Effector CD8-positive, alpha-beta T cell (primary cell): ENCODE results near the gene PCOLCE2.
"Not testable (repeated sequence)": the region's sequence is repeated elsewhere in the genome, so short reads cannot be mapped to it uniquely, and the experiment has no call there.

Experiments
- DNase-seq: peaks from one replicate; lab custom pipeline; 2025; lab: John Stamatoyannopoulos, UW

Gene PCOLCE2

DNA sequence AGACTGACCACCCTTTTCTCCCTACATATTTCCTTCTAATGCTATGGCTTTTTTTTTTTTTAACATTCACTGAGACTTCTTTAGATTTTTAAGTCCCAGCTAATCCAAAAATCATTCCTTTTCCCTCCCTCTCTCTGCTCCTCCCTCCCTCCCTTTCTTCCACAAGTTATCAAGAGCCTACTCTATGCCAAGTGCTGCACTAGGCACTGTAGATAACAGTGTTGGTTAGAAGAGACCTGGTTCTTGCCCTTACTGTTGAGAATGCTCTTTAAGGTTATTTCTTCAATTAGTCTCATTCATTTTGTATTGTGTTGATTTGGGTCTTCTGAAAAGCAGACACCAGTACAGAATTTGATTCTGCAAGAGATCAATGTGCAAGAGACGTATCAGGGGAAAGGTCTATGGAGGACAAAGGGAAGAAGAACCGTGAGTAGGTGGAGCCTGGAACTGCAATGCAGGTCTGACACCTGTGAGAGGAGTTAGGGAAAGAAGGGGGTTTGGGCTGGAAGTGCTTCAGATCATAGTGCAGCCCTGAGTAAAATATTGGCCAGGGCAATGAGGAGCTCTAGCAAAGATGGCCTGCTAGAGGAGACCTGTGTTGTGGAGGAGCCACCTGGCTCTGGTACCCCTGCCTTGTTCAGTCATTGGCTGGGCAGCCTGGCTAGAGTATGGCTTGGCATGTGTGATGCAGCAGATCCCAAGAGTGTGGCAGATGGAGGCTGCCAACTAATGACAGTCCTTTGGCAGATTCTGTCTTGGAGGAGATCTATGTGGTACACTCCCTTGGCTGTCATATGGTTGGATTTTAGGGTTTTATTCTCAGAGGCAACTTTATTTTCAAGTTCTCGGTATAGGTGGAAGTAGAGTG, 9.7 kb upstream of the PCOLCE2 start:
- DNase-seq = no peak

DNA sequence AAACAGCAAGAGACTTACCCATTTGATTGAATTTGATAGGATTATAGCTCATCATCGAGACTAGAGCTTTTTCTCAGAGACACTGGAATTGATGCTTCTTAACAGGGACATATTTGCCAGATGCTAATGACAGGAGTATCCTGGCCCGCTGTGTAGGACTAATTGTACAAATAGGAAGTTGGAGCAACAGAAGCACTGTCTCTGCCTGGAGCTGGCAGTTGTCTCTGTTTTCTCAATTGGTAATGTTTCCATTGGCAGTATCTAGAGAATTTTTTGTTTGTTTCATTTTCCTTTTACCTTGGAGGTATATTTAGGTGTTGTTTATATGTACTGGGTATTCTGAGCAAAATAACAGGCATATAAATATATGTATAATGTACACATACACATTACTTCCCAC, 8.9 kb upstream of the PCOLCE2 start:
- DNase-seq = no peak

DNA sequence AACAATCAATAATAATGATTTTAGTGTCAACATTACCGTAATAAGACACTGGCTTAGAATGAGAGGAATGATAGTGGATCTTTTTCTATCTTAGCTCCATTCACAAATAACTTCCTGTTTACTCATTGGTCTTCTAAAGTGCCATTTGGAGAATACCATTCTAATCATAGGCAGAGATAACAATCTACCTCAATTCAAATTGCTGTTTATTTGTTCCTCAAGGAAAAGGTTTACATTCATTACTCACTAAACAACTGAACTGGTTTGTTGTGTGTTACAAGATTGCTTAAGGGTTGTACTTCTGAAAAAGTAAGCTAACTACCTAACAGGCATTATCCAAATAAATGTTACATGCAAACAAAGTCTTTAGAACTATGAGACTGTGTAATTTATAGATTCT, 8.1 kb upstream of the PCOLCE2 start:
- no peak for DNase-seq

DNA sequence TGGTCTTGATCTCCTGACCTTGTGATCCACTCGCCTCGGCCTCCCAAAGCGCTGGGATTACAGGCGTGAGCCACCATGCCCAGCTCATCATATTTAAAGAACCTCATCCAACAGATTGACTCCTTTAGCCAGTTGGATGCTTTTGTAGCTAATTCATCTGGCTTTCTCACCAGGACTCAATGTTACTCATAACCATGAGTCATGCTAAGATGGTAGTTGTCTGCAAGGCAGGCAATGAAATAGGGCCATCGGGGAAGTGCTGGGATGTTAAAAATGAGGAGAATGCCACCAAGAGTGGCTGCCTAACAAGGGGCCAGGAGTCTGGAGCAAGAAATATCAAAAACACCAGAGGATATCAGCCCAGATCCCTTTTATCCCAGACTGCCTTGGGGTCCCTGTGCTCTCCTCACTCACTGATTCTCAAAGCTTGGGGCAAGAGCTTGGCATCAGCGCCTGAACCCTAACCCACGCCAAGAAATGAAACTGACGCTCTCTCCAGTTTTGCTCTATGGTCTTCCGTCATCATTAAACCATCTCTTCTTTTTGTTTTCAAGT, 7.4 kb upstream of the PCOLCE2 start:
- no peak for DNase-seq

DNA sequence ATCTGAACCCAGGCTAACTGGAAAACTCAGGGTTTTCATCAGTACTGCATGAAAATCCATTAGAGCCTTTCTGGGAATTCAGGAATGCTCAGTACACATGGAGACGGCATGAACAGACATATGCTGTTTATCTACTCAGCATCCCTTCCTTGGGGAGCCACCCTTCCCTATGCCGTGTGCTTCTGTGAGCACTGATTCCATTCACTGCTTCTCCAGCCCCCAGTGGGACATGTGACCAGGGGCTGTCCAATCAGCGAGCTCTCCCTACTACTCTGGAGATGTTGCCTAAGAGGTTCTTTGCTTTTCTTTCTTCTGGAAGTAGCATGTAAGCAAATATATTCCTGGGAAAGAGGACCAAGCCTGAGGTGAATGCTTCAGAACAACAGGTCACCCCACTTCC, 5.6 kb upstream of the PCOLCE2 start:
- no peak for DNase-seq

DNA sequence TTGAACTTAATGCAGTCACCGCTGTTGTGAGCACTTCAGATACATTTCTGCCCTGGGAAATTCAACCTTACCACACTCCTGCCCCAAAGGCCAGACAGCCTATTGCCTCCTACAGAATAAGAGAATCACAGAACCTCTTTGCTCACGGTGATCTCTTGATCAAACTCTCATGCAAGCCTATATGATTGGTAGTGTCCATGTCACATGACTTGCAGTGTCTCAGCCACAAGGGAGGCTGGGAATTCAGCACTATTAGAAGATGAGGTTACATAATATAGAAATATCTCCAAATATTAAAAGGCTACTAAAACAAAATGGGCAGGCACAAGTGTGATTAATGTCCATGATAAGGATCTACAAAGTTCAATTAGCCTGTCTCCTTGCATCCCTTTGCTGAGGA, 3.8 kb upstream of the PCOLCE2 start:
- no peak for DNase-seq

DNA sequence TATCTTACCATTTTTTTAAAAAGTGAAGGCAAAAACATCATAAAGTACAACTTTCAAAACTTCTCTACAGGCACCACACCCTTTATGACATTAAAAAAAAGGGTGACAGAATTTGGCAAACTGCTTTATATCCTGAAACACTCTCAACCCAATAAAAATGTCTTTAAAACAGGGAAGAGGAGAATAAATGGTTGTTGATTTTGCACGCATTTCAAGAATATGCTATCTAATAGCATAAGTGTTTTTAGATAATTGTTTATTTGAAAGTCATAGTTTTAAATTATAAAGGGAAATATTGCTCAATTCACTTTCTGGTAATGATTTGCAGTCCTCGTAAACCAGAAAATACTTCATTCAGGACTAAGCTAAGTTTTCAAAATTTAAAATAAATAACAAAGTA, 1.7 kb upstream of the PCOLCE2 start:
- DNase-seq = no peak

DNA sequence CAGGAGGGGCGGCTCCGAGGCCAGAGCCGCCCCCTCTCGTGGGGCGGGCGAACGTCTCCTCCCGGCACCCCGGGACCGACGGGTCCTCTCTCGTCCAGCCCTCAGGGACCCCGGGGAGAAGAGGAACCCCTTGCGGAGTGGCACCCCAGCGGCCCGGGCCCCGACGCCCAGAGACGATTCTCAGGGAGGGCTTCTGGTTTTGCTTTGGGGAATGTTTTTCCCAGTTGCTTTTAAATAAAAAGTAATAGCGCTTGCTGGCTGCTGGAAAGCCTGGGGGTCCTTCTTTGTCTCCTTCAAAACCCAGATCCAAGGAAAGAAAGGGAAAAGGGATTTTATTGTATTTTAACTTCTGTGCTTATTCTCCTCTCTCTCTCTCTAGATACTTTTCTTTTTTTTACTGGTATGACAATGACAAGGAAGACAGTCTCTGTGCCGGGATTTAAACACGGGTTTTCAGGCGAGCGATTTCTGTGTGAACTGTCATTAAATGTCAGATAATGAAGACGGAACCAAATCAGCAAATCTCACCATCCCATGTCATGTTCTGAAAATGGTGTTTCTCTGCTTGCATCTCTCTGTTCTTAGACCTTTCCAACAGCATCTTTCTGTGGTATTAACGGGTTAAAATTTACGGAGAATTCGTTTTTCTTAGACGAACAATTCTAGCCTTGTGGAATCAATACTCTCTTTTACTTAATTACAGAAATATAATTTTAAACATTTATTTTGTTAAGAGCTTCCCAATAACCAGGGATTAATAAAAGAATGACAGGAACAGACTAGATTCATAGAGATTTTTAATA, 530 bp upstream of the PCOLCE2 start:
- DNase-seq = no peak

DNA sequence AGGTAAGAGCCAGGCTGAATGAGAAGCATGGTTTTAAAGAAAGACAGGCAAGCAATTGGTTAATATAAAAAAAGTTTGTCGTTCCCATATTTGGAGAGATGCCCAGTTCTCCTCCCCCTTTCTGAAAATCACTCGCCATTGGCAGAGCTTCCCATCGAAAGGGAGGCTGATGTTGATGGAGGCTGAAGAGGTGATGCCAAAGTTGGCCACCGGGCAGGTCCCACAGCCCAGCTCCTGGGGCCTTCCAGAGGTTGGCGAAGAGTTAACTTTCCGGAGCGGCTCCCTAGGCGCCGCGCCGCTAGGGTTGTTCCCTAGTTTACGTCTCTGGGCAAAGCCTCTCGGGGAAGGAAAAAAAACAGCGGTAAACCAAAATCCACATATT, 793 bp downstream of the PCOLCE2 start:
- DNase-seq = no peak

DNA sequence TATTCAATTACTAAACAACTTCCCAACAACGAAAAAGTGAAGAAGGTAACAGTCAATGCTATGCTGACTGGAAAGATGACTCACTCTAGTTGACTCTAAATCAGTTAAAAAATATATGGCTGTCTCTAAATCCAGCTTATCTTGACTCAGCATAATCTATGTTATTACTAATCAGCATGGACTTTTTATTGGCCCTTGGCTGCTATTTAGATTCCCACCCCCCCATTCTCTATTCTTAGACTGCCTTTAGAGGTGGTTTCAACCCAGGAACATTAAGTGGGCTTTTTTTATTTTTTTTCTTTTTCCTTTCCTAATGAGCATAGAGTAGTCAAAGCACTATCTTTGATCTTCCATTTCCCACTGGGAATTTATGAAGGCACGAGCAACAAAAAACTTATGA, 1.9 kb downstream of the PCOLCE2 start:
- no peak for DNase-seq

DNA sequence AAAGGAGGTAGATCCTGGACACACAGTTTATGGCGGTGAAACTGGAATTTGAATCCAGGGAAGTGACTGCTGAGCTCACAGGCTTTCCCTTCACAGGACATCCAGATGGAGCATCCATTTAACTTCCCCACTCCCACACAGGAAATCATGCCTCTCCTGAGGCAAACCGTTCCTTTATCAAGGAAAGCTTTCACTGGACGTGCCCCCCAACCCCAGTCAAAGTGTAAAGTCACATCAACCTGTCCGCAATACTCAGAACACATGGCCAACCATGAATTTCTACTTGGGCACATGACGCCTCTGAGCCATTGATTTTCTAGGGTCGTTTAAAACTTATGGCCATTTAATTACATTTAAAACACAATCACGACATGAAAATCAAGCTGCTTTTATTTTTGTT, 2.9 kb downstream of the PCOLCE2 start:
- no peak for DNase-seq

DNA sequence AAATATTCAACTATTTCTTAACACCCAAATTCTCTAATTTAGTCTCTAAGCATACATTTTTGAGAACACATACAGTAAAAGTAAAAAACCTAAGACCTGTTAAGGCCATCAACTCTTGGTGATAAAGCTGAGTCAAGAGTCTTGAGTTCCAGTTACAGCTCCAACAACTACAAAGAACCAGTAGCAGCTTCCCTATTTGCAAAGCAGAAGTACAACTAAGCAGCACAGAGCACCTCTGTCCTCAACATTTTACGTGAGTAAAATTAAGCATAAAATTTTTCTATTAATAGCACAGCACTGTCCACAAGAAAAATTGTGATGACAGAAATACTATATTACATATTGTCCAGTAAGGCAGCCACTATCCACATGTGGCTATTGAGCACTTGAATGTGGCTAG, 4.4 kb downstream of the PCOLCE2 start:
- DNase-seq = no peak

DNA sequence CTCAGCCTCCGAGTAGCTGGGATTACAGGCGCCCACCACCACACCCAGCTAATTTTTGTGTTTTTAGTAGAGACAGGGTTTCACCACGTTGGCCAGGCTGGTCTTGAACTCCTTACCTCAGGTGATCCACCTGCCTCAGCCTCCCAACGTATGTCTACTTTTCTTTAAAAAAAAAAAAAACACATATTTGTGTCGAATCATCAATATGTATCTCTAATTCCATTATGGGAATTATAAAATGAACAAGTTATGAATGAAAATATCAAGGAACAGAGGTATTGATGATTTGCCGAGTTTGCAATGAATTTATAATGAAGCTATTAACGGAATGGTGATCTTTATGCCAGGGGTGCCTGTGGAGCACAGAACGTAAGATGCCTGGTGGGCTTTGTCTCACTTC, 5.3 kb downstream of the PCOLCE2 start:
- not testable (repeated sequence) for DNase-seq

DNA sequence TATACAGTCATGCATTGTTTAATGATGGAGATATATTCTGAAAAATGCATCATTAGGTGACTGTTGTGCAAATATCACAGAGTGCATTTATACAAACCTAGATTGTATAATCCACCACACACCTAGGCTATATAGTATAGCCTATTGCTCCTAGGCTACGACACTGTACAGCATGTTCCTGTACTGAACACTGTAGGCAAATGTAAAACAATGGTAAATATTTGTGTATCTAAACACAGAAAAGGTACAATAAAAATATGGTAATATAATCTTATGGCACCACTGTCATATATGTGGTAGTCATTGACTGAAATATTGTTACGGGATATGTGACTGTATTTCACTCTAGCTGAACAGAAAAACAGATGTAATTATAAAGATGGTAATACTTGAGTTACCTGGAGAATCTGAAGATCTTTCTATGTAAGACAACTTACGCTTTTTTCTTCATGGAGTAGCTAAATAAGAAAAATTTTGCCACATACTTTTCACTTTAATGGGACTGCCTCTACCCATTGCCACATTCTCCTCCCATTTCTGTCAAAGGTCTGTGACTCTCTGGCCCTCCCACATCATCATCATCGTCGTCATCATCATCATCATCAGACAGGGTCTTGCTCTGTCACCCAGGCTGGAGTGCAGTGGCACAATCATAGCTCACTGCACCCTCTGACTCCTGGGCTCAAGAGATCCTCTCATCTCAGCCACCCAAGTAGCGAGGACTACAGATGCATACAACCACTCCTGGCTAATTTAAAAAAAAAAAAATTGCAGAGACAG, 7.2 kb downstream of the PCOLCE2 start:
- DNase-seq = no peak

DNA sequence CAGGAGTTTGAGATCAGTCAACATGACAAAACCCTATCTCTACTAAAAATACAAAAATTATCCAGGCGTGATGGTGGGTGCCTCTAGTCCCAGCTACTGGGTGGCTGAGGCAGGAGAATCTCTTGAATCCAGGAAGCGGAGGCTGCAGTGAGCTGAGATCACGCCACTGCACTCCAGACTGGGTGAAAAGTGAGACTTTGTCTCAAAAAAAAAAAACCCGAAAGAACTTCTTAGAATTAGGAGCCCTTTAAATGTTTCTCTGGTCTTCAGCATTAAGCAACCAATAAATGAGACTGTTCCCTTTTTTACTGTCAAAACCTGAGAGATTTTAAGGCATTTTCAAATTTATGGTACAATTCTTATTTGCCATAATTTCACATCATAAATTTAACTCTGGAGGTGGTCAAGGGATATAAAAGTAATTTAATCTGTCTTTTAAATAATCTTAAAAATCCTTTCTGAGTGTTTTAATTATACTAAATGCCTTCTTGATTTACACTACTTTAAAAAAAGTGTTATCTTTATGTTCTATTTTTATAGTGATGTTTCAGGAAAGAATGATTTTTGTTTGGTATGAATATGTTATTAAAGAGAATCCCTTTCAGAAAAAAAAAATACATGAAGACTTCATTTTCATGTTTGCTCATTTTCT, 10.1 kb downstream of the PCOLCE2 start:
- DNase-seq = no peak

DNA sequence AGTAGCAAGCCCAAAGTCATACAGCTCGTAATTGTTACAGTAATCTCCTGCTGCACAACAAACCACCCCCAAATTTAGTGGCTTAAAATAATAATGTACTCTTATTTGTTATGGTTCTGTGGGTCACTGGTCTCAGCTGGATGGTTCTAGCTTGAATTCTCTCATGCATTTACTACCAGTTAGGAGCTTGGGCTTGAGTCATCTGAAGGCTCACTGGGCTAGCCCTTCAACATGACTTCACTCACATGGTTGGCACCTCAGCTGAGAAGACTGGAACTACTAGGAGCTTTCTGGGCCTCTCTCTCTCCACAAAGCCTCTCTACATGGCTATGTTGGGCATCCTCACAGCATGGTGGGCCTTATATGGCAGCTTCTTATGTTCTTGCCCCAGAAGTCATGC, 12.5 kb downstream of the PCOLCE2 start:
- no peak for DNase-seq

DNA sequence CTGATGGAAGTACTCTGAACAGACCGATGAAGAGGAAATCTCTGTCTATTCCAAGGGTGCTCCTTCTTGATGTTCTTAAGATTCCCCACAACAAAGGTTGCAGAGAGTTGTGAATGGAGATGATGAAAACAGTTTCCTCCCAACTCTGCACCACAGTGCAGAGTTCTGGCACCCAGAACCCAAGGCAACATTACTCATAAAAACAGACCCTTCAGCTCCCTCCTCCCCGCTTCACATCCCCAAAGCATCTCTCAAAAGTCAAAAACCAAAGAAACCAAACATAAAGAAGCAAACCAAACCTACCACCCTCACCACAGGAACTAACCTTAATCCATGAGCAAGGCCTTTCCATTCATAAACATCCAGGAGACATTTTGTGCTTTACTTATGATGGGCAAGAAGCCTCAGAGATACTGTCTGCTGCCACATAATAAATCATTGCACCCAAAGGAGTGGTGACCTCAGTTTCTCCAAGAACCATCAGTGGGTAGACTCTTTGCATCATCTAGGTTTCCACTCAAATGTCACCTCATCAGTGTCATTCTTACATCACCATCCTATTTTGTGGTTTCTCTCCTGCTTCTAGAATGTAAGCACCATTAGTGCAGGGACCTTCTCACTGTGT, 13.2 kb downstream of the PCOLCE2 start:
- no peak for DNase-seq

DNA sequence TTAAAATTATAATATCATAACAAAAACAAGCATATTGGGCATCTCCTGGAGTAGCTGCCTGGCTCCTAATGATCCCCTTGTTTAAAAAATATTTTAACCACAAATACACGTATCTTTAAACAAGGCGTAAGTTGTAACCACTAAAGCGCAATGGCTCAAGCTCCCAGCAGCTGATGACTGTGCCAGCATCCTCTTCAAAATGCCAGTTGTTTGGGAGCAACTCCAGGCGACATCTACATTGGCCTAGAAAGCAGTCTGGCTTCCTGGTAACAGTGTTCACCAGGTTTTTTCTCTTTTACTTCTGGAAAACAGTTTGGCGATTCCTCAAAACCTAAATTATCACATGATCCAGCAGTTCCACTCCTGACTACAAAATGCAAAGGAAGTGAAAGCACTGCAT, 13.8 kb downstream of the PCOLCE2 start:
- no peak for DNase-seq

DNA sequence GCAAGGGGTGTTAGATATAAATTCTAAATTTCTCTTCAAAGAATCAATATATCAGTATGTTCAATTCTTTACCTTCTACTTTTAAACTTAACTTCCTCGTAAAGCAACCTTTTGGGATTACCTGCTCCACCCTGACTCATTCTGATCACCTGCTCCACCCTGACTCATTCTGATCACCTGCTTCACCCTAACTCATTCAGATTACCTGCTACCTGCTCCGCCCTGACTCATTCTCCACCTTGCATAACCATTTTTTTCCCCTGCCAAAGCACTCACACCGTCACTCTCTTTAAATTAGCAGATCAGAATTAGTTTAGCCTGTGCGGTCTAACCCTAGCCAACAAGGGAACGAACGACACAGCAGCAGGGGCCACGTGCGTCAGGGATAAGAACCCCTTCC, 20.5 kb downstream of the PCOLCE2 start:
- DNase-seq = not testable (repeated sequence)

DNA sequence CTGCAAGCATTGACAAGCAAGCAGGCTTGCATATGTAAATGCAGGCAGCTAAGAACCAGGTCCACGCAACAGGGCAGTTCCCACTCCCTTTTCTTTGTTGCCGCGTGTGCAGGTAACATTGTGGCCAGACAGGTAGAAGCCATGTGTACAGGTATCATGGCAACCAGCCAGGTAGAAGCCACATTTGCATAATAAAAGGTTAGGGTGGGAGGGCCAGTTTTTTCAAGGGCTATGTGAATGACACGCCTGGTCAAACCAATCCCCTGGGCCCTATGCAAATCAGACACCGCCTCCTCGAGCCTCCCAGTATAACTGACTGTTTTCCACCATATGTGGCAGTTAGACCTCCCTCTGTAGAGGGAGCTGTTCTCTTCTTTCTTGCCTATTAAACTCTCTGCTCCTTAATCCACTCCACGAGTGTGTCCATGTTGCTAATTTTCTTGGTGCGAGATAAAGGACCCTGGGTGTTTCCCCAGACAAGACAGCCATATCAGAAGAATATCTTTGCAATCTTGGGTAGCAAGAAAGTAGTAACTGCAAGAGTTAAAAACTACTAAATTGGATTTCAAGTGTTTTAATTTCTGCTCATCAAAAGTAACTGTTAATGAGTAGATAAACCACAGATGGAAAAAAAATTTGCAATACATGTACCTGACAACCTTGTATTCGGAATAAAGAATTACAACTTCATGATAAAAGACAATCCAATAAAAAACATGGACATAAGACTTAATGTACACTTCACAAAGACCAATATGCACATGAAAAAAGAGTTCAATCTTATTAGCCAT, 21.8 kb downstream of the PCOLCE2 start:
- DNase-seq = no peak
